WTC11 (cell line): ENCODE data around the gene PARP14.

ENCODE experiments used
- CTCF ChIP-seq: fragments of 200-600 bp; IDR thresholded peaks from 2 replicates; pipeline ENCODE4 v1.8.0; 2022; ENCODE audit warnings: antibody characterized with exemption
- E2F4 ChIP-seq: sonication (generic); formaldehyde crosslinking; IDR thresholded peaks from 2 replicates; pipeline ENCODE4 v1.8.1; 2022; ENCODE audit warnings: low read depth, mild to moderate bottlenecking, moderate library complexity, missing genetic modification reagents, borderline replicate concordance
- GRHL2 ChIP-seq: fragments of 250-450 bp; sonication (Bioruptor Pico); IDR thresholded peaks from 2 replicates; pipeline ENCODE4 v1.8.0; 2022; ENCODE audit warnings: mild to moderate bottlenecking, moderate library complexity; ENCODE audit not compliant: insufficient replicate concordance, severe bottlenecking
- IRF2 ChIP-seq: sonication (generic); formaldehyde crosslinking; IDR thresholded peaks from 2 replicates; pipeline ENCODE4 v1.8.0; 2022; ENCODE audit warnings: low read depth, missing genetic modification reagents, borderline replicate concordance
- NR2C2 ChIP-seq: sonication (generic); formaldehyde crosslinking; IDR thresholded peaks from 2 replicates; pipeline ENCODE4 v1.8.0; 2022; ENCODE audit warnings: mild to moderate bottlenecking, missing genetic modification reagents

- TF ChIP-seq CTCF, result no peak
- no peak for TF ChIP-seq IRF2
- TF ChIP-seq E2F4 (CRISPR knock-in tag), result no peak
- no peak for TF ChIP-seq NR2C2 (CRISPR knock-in tag)
- no peak for TF ChIP-seq GRHL2
These were observed 78.4 kb downstream of the PARP14 start for GRCh38 chr3:122758877-122759560.
